Choroid plexus epithelial cell (primary cell): ENCODE measurements around the gene RPS6KB2.
"Not testable (repeated sequence)": the region's sequence is repeated elsewhere in the genome, so short reads cannot be mapped to it uniquely, and the experiment has no call there.

ENCODE experiments used
- DNase-seq: peaks from one replicate; pipeline ENCODE4 v3.0.0-alpha.2; 2010; ENCODE audit warnings: low read depth
- H3K4me3 ChIP-seq: 2 replicates; pipeline ENCODE4 v1.5.1; 2011; ENCODE audit warnings: low read depth, mild to moderate bottlenecking, control low read depth, low read length, moderate library complexity
- TF ChIP-seq, protein P1 (sequence below): conservative IDR thresholded peaks from 2 replicates; pipeline ENCODE4 v1.5.1; 2011; ENCODE audit warnings: low read depth, mild to moderate bottlenecking, control low read depth, inconsistent platforms, low read length, moderate library complexity

Gene RPS6KB2

DNA sequence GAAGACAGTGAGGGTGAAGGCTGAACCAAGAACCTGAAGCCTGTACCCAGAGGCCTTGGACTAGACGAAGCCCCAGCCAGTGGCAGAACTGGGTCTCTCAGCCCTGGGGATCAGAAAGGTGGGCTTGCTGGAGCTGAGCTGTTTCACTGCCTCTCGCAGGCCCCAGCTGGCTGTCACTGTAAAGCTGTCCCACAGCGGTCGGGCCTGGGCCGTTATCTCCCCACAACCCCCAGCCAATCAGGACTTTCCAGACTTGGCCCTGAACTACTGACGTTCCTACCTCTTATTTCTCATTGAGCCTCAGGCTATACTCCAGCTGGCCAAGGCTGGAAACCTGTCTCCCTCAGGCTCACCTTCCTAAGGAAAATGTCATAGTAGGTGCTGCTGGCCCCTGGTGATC, 30.8 kb upstream of the RPS6KB2 start:
- H3K4me3 ChIP-seq = no peak overlapping the region
- TF ChIP-seq, protein P1, sequence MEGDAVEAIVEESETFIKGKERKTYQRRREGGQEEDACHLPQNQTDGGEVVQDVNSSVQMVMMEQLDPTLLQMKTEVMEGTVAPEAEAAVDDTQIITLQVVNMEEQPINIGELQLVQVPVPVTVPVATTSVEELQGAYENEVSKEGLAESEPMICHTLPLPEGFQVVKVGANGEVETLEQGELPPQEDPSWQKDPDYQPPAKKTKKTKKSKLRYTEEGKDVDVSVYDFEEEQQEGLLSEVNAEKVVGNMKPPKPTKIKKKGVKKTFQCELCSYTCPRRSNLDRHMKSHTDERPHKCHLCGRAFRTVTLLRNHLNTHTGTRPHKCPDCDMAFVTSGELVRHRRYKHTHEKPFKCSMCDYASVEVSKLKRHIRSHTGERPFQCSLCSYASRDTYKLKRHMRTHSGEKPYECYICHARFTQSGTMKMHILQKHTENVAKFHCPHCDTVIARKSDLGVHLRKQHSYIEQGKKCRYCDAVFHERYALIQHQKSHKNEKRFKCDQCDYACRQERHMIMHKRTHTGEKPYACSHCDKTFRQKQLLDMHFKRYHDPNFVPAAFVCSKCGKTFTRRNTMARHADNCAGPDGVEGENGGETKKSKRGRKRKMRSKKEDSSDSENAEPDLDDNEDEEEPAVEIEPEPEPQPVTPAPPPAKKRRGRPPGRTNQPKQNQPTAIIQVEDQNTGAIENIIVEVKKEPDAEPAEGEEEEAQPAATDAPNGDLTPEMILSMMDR = no peak
- DNase-seq = no peak

DNA sequence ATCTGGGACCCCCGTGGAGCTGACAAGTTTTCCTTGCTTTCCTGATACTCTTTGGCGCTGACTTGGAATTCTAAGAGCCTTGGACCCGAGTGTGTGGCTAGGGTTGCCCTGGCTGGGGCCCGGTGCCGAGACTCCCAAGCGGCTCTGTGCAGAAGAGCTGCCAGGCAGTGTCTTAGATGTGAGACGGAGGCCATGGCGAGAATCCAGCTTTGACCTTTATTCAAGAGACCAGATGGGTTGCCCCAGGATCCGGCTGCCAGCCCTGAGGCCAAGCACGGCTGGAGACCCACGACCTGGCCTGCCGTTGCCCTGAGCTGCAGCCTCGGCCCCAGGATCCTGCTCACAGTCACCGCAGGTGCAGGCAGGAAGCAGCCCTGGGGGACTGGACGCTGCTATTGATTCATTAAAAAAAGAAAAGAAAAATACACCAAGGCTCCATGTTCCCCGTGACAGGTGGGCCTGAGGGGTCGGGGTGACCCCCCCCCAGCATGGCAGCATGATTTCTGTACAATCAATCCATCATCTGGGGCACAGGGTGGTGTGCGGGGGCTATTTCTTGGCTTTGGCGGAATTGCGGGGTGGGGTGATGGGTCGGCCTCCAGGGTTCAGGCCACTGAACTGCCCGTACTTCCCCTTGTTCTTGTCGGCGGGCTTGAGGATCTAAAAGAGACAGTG, 30.2 kb upstream of the RPS6KB2 start:
- no peak for DNase-seq
- TF ChIP-seq, protein P1 = no peak
- no peak overlapping the region for H3K4me3 ChIP-seq

- TF ChIP-seq, protein P1 = no peak
- H3K4me3 ChIP-seq = no peak overlapping the region
- no peak for DNase-seq
Observed at GRCh38 chr11:67398661-67399563, 29.4 kb upstream of the RPS6KB2 start.

- DNase-seq = no peak
- TF ChIP-seq, protein P1 = no peak
- peak overlapping the region; percentile 90 for H3K4me3 ChIP-seq
Observed at GRCh38 chr11:67400251-67400941, 27.9 kb upstream of the RPS6KB2 start.

DNA sequence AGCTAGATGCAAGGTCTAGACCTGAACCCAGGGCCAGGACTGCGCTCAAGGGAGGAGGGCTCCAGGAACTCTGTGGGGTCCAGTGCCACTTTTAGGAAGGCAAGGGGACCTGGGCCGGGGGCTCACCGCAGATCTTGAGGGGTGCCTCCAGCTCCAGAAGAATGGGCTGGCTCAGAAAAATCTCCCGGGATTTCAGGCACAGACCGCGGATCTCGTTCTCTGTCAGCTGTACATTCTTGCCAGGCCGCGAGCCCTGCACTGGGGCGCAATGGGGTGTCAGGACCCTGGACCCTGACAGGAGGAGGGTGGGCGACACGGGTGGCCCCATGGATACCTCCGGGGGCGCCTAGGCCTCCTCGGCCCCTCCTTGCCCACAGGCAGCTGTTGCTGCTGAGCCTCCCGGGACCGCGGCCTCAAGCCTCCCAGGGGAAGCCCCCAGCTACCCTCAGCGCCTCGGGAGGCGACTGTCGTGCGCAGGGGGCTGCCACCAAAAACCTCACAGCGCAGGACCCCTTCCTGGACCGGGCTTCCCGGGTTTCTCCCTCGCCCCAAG, 27.3 kb upstream of the RPS6KB2 start:
- H3K4me3 ChIP-seq = peak overlapping the region; percentile 90
- no peak for DNase-seq
- TF ChIP-seq, protein P1 = no peak

GRCh38 chr11:67401495-67402191, 26.7 kb upstream of the RPS6KB2 start, which contains the start of gene PPP1CA:
PPP1CA (minus strand) TSS chr11:67401858; CDS start chr11:67401782, 76 bp downstream.
- peak; percentile 88 for DNase-seq
- peak within 1 kb of the TSS; percentile 90 for H3K4me3 ChIP-seq
- TF ChIP-seq, protein P1 = peak; percentile 23

GRCh38 chr11:67402192-67402839, 26.0 kb upstream of the RPS6KB2 start:
- peak overlapping the region; percentile 53 for H3K4me3 ChIP-seq
- not testable (repeated sequence) for DNase-seq

DNA sequence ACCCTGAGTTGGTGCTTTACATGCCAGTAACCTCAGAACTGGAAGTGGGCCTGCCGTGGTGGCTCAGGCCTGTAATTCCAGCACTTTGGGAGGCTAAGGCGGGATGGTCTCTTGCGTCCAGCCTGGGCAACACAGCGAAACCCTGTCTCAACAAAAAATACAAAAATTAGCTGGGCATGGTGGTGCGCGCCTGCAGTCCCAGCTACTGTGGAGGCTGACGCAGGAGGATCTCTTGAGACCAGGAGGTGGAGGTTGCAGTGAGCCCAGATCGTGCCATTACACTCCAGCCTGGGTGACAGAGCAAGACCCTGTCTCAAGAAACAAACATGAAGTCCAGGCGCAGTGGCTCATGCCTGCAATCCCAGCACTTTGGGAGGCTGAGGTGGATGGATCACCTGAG, 25.2 kb upstream of the RPS6KB2 start:
- not testable (repeated sequence) for H3K4me3 ChIP-seq, DNase-seq
